HUES48 (cell line): Measurements from ENCODE around the gene ALX4.

Experiments used
- H3K27ac ChIP-seq: one replicate; pipeline ENCODE4 v1.7.0; 2013; ENCODE audit warnings: low read depth, low read length, inconsistent platforms
- H3K27me3 ChIP-seq: 2 replicates; pipeline ENCODE4 v1.6.1; 2013; ENCODE audit warnings: mild to moderate bottlenecking, low read length; ENCODE audit not compliant: control insufficient read depth, insufficient read depth
- H3K36me3 ChIP-seq: 2 replicates; pipeline ENCODE4 v1.6.1; 2013; ENCODE audit warnings: low read length; ENCODE audit not compliant: control insufficient read depth, insufficient read depth
- H3K4me1 ChIP-seq: 2 replicates; pipeline ENCODE4 v1.6.1; 2013; ENCODE audit warnings: mild to moderate bottlenecking, low read length; ENCODE audit not compliant: control insufficient read depth, insufficient read depth
- H3K4me3 ChIP-seq: 2 replicates; pipeline ENCODE4 v1.5.1; 2013; ENCODE audit warnings: mild to moderate bottlenecking, low read depth, low read length
- H3K9ac ChIP-seq: 2 replicates; pipeline ENCODE4 v1.6.1; 2013; ENCODE audit warnings: mild to moderate bottlenecking, low read depth, low read length, moderate library complexity
- H3K9me3 ChIP-seq: 2 replicates; pipeline ENCODE4 v1.6.1; 2013; ENCODE audit warnings: low read length; ENCODE audit not compliant: control insufficient read depth, insufficient read depth

The ALX4 gene

DNA sequence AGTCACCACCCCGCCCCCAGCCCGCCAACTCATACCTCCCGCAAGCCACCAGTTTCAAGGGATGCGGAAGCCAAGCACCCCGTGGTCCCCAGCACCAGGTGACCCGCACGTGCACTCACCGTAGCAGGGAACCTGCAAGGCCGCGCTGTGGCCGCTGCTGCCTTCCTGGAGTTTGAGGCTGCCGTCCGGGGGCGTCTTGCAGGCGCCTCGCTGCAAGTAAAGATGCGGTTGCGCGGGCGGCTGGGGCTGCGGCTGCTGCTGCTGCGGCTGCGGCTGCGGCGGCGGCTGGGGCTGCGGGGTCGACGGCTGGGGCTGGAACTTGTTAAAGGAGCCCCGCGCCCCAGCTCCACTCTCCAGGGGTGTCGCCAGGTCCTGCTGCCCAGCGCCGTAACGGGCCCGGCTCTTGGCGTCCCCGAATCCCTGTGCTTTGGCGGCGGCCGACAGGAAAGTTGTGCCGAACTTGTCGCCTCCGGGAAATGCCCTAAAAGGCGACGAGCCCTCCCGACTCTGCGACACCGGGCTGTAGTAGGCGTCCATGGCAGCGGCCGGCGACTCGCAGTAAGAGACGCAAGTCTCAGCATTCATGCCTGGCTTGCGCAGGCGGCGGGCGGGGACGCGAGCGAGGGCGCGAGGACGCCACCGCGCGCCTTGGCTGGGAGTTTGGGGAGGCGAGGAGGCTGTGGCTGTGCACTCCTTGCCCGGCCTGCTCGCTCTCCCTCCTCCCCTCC, at the start of gene ALX4:
ALX4 (minus strand) TSS at position 662 of the 728 bp plus-strand sequence; CDS start at position 585, 77 bp downstream.
- Histone ChIP-seq H3K27me3 (peaks cover 100% of the 10 kb centered on the region), H3K36me3 (no peaks in the 10 kb centered on the region), H3K4me3 (peak within 1 kb of the TSS; percentile 57), H3K27ac (no peak within 1 kb of the TSS), H3K9ac (no peak within 1 kb of the TSS), H3K4me1 (peaks cover 26% of the 10 kb centered on the region), H3K9me3 (no peaks in the 10 kb centered on the region)

DNA sequence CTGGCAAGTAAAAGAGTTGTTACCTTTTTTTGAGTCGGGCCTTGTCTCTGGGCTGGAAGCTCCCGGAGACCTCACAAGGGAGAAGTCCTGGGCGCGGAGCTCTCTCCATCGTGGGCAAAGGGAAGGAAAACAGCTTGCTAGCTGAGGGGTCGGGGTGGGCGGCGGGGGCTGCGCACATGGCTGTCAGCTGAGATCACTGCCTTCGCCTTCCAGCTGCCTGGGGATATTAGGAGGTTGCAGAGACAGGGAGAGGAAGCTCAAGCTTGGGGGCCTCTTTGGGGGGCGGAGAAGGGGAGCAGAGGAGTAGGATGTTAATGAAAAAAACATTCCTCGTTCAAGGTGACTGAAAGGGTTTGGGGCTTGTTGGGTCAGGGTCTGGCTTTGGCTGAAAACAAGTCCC, 49.2 kb upstream of the ALX4 start:
- Histone ChIP-seq H3K36me3 (no peaks in the 10 kb centered on the region), H3K4me1 (no peaks in the 10 kb centered on the region), H3K9me3 (no peaks in the 10 kb centered on the region), H3K9ac (no peak overlapping the region), H3K27me3 (no peaks in the 10 kb centered on the region; the same call in 1 of the 2 replicates), H3K4me3 (no peak overlapping the region), H3K27ac (no peak overlapping the region)

DNA sequence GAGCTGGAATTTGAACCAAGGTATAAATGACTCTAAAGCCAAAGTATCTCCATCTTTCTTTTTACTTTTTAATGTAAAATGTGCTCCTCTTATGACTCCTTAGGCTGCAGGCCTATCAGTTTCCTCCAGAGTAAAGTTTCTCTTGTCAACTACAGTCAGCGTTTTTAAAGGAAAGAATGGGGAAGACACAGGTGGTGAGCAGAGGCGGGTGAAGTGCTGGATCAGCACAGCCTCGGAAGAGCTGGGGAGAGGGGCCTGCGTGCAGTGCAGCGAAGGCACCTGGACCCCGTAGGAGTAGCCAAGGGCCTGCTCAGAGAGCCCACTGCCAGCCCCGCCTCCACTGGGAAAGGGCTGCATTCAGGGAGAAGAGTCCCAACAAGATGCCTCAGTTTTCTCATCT, 48.8 kb upstream of the ALX4 start:
- no peaks in the 10 kb centered on the region for H3K36me3 ChIP-seq
- no peak overlapping the region for H3K4me3 ChIP-seq
- no peaks in the 10 kb centered on the region for H3K9me3 ChIP-seq

DNA sequence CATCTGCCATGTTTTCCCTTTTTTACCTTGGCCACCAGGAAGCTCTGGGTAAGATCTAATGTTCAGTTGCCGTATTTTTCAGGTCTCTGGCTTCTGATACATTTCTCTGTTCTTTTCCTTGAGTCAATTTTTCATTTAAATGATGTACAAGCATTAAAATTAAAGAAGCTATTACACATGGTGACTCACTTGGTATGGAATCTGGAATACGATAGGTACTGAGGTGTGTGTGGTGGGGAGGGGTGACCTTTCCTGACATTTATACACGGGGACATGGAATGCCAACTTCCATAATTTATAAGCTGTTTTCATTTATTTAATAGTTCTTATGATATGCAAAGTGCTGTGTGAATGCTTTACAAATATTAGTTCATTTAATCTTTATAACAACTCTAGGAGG, 47.8 kb upstream of the ALX4 start:
- Histone ChIP-seq H3K27me3 (no peaks in the 10 kb centered on the region; the same call in 1 of the 2 replicates), H3K9me3 (no peaks in the 10 kb centered on the region), H3K4me3 (no peak overlapping the region), H3K9ac (no peak overlapping the region), H3K27ac (no peak overlapping the region), H3K4me1 (no peaks in the 10 kb centered on the region), H3K36me3 (no peaks in the 10 kb centered on the region)

More for the DNA sequence above, 48.8 kb upstream of the ALX4 start:
- Histone ChIP-seq H3K27me3 (no peaks in the 10 kb centered on the region; the same call in 1 of the 2 replicates), H3K4me1 (no peaks in the 10 kb centered on the region), H3K9ac (no peak overlapping the region), H3K27ac (no peak overlapping the region)

DNA sequence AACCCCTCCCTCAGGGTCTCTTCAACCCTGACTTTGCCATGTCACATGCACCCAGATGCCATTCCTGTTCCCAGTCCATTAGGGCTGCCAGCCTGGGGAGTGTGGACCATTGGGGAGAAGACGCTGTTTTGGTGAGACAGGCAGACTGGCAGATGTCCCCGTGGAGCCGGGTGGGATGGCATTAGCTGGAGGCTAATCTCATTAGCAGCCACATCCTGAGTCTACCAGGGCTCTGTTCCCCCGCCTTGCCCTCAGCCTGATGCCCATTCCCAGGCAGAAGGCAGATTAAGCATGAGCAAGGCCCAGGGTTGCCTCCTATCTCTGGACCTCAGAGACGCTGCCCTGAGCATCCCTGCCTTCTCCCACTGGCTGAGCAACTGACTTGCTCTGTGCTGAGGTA, 46.4 kb upstream of the ALX4 start:
- Histone ChIP-seq H3K4me1 (no peaks in the 10 kb centered on the region), H3K9me3 (no peaks in the 10 kb centered on the region), H3K27me3 (no peaks in the 10 kb centered on the region; the same call in 1 of the 2 replicates), H3K36me3 (no peaks in the 10 kb centered on the region), H3K27ac (no peak overlapping the region), H3K9ac (no peak overlapping the region), H3K4me3 (no peak overlapping the region)

DNA sequence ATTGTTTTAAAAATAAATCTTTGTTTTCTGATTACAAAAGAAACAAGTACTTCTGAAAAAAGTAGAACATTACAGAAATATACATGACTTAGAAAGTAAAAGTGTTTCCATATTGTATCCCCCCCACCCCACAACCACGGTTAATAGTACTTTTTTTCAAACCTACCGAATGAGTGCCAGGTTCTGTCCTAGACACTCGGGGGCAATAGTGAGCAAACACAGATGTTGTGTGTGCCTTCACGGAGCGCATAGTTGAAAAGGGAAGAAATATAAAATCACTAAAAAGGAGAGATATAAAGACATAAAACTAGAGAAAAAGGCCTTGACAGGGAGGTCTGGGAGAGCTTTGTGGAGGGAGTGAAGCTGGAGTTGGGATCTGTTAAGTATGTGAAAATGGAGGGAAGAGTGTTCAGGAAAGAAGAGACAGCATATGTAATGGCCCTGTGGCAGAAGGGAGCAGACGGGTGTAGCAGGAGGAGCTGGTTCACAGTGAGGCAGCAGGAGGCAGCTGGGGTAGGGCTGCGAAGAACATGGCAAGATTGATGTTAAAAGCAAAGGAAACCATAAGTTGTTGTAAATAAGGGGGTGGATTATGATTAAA, 42.1 kb upstream of the ALX4 start:
- no peak overlapping the region for H3K4me3 ChIP-seq
- no peaks in the 10 kb centered on the region for H3K9me3 ChIP-seq
- no peak overlapping the region for H3K27ac ChIP-seq
- H3K9ac ChIP-seq, result no peak overlapping the region
- no peaks in the 10 kb centered on the region for H3K36me3 ChIP-seq
- no peaks in the 10 kb centered on the region for H3K27me3 ChIP-seq
- H3K4me1 ChIP-seq, result no peaks in the 10 kb centered on the region

DNA sequence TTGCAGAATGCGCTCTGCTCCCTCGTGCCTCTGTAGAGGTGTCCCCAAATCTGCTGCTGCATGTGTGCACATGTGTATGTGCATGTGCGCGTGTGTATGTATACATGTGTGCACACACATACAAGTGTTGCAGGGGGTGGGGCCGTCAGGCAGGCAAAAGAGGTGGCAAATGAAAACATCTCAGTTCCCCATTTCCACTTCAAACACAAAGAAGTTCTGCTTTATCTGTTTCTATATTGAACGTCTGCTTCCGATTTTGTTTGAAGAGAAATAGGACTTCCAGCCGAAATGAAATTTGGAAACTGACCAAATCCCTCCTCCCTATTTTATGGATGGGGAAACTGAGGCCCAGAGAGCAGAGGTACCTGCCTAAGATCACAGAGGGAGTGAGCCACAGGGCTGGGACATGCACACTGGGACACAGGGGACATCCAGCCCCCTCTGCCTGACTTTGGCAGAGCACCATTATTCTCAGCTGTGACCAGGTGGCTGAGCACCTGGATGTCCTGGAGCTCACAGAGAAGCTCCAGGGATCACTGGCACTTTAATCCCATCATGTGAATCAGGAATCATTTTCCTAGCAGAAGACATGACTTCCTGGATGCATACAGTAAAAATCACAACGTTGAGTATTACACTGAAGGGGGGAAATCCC, 41.2 kb upstream of the ALX4 start:
- H3K36me3 ChIP-seq, result no peaks in the 10 kb centered on the region
- no peaks in the 10 kb centered on the region for H3K9me3 ChIP-seq
- no peaks in the 10 kb centered on the region for H3K4me1 ChIP-seq
- H3K4me3 ChIP-seq, result no peak overlapping the region
- no peaks in the 10 kb centered on the region for H3K27me3 ChIP-seq
- no peak overlapping the region for H3K9ac ChIP-seq
- no peak overlapping the region for H3K27ac ChIP-seq

DNA sequence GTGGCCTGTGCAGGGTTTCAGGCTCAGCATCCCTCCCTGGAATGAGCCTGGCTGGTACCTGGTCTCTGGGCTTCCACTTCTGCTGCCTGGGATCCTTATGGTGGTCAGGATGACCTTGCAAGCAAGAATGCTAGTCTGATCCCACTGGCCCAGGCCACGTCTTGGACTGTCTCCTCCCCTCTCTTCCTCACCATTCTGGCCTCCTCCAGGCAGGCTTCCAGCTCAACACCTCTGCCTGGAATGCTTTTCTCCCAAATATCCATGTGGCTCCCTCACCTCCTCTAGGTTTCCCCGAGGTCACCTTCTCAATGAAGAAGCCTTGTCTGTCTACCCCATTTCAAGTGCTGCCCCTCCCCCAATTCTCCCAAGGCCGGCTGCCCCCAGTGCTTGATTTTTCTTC, 39.4 kb upstream of the ALX4 start:
- Histone ChIP-seq H3K27ac (no peak overlapping the region), H3K36me3 (no peaks in the 10 kb centered on the region), H3K4me1 (no peaks in the 10 kb centered on the region), H3K9me3 (no peaks in the 10 kb centered on the region), H3K27me3 (no peaks in the 10 kb centered on the region), H3K9ac (no peak overlapping the region), H3K4me3 (no peak overlapping the region)

DNA sequence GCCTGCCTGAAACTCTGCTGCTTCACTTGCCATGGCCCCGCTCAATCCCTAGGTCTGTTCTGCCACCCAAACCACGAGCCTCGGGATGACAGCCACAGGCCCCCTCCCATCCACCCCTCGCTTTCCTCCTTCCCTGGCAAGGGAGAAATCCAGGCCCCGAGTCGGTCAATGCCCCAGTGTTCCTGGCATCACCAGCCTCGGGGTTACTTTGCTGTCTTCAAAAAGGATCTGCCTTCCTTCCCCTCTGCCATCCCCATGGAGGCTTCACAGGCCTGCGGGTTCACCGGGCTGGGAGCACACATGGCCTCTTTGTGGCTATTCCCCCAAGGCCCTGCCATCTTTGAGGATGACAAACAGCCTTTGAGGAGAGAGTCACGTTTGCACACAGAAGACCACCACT, 38.8 kb upstream of the ALX4 start:
- no peaks in the 10 kb centered on the region for H3K9me3 ChIP-seq
- no peaks in the 10 kb centered on the region for H3K4me1 ChIP-seq
- H3K36me3 ChIP-seq, result no peaks in the 10 kb centered on the region
- H3K4me3 ChIP-seq, result no peak overlapping the region
- H3K27ac ChIP-seq, result no peak overlapping the region
- no peaks in the 10 kb centered on the region for H3K27me3 ChIP-seq
- H3K9ac ChIP-seq, result no peak overlapping the region

DNA sequence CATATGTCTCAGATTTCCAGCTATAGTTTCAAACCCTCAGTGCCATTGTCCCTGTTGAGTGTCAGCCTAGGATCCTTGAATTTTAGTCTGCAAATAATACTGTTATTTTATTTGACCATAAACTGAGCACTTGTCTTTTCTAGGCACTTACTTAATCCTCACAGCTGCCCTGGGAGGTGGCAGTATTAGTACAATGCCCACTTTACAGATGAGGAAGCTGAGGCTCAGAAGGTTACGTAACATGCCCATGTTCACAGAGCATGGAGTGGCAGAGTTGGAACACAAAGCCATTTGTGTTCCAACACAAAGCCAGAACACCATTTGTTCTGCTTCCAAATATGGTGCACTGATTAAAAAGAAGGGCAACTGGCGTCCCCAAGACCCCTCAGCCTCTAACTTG, 38.2 kb upstream of the ALX4 start:
- Histone ChIP-seq H3K27ac (no peak overlapping the region), H3K36me3 (no peaks in the 10 kb centered on the region), H3K4me3 (no peak overlapping the region), H3K9me3 (no peaks in the 10 kb centered on the region), H3K27me3 (no peaks in the 10 kb centered on the region), H3K9ac (no peak overlapping the region), H3K4me1 (no peaks in the 10 kb centered on the region)

DNA sequence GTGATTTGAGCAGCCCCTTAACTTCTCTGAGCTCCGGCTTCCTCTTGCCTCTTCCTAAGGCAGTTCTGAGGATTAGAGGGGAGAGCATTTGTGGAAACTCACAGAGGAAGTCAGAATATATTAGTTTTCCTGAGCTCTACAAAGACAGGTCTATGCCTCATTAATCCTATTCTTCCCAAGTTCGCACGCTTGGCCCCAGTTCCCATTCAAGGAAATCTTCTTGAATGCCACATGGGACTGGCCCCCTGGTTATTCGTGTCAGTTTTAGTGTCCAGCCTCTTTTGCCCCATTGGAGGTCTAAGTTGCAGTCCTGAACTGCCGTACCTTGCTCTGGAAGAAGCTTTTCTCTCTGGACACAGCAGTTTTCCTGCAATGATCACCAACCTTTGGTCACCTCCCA, 37.6 kb upstream of the ALX4 start:
- Histone ChIP-seq H3K4me3 (no peak overlapping the region), H3K4me1 (no peaks in the 10 kb centered on the region), H3K27me3 (no peaks in the 10 kb centered on the region), H3K36me3 (no peaks in the 10 kb centered on the region), H3K9me3 (no peaks in the 10 kb centered on the region), H3K27ac (no peak overlapping the region), H3K9ac (no peak overlapping the region)
